Measurements from ENCODE around the gene TMEM53.
"Not testable (repeated sequence)": the region's sequence is repeated elsewhere in the genome, so short reads cannot be mapped to it uniquely, and the experiment has no call there.

TMEM53 gene

DNA sequence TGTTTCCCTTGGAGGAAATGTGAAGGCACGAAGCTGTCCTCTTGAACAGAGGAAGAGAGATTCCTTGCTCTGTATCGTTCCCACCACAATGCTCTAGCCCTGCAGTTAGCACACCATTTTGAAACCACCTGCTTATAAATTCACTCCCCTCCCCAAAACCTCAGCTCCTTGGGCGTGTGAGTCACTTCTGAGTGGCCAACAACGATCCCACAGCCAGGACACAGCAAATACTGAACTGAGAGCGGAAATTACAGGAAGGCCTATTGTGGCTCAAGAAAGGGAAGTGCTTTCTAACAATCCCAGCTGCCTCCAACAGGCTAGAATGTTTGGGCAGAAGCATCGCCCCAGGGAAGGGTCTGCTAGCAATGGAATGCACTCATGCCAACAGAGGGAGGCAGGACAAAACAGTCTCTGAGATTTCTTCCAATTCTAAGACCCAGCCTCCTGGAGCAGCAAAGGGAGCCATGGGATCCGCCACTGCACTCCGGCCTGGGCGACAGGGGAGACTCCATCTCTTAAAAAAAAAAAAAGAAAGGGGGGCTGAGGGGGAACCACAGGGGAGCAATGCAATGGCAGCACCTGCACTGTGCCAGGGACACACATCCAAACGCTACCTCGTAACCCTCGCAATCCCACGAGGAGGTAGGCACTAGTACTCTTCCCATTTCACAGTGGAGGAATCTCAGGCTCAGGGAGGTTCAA lies 1.9 kb downstream of the TMEM53 start:
- H3K4me3 ChIP-seq: peak overlapping the region in 9 of 10 experiments; percentile 16 to 75 (median 60); a peak in 15 of 20 replicates
- peaks cover 0 to 16% (median 0%) of the 10 kb centered on the region in 11 experiments; a peak in 2 of 22 replicates for H4K20me1 ChIP-seq
- H3K9ac ChIP-seq: peak overlapping the region; percentile 31 to 86 (median 83); a peak in 20 of 22 replicates
- peak overlapping the region; percentile 89 to 99 (median 97) for H3K4me2 ChIP-seq
- no peaks in the 10 kb centered on the region for H3K9me3 ChIP-seq (replicated peaks in 1 of 11)
- peak in 3 of 11 experiments; percentile 18 to 76 (median 43); a peak in 4 of 22 replicates for TF ChIP-seq Cebpa-rat (IDR thresholded peaks at IDR 0.05)
- H3K4me1 ChIP-seq: peaks cover 63 to 69% (median 67%) of the 10 kb centered on the region in 10 experiments
- no peaks in the 10 kb centered on the region for H3K27me3 ChIP-seq
- H3K27ac ChIP-seq: peak overlapping the region; percentile 34 to 92 (median 86); a peak in 21 of 22 replicates
- no peaks in the 10 kb centered on the region for H3K36me3 ChIP-seq

DNA sequence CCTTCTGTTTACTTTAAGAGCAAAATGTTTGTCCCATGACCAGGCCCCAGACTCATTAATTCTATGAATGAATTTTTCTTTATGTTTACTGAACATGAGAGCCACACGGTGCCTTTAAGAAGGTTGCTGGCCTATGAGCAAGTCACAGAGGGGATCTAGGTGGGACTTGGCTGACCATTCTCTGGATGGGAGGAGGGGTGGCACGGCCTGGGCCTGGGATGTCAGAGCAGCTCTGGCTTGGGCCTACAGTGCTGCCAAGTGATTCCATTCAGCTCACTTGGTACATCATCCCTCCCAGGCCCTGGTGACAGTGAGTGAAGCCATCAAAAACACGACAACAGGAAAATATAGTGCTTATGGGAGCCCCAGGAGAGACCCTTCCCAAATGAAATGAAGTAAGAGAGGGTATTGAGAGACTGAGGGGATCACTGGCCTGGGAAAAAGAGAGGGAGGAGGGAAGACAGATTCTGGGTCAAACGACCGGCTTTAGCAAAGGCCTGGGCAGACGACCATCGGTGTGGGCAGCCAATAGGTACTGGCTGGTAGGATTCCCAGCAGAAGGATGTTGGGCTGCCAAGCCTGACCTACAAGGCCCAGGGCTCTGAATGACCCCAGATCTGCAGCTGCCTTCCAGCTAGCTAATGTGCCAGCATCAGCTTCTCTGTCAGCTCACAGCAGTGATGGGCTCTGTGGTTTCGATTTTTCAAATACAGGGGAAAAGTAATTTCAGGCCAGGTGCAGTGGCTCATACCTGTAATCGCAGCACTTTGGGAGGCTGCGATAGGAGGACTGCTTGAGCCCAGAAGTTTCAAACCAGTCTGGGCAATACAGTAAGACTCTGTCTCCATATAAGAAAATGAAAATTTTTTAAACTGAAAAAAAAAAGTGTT lies 3.3 kb downstream of the TMEM53 start:
- Histone ChIP-seq H3K27ac (peak overlapping the region in 8 of 11 experiments; percentile 80 to 92 (median 86); a peak in 15 of 22 replicates), H3K36me3 (no peaks in the 10 kb centered on the region), H4K20me1 (peaks cover 0 to 16% (median 0%) of the 10 kb centered on the region in 11 experiments; a peak in 2 of 22 replicates), H3K4me3 (peak overlapping the region in 1 of 10 experiments; percentile 37; a peak in 1 of 20 replicates), H3K9ac (peak overlapping the region in 6 of 11 experiments; percentile 23 to 83 (median 64); a peak in 9 of 22 replicates), H3K4me1 (peaks cover 49 to 55% (median 53%) of the 10 kb centered on the region in 10 experiments), H3K9me3 (replicated peaks in 1 of 11) (no peaks in the 10 kb centered on the region), H3K27me3 (no peaks in the 10 kb centered on the region), H3K4me2 (peak overlapping the region; percentile 89 to 99 (median 97))
- TF ChIP-seq Cebpa-rat (IDR thresholded peaks at IDR 0.05): no peak

DNA sequence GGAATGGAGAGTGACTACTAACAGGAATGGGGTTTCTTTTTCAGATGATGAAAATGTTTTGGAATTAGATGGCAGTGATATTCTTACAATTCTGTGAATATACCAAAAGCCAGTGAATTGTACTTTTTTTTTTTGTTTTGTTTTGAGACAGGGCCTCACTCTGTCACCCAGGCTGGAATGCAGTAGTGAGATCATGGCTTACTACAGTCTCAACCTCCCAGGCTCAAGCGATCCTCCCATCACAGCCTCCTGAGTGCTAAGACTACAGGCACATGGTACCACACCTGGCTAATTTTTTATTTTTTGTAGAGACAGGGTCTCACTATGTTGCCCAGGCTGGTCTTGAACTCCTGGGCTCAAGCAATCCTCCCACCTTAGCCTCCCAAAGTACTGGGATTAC lies 7.6 kb downstream of the TMEM53 start:
- H3K36me3 ChIP-seq; H3K27ac ChIP-seq; H3K27me3 ChIP-seq; H3K9me3 ChIP-seq (replicated peaks in 1 of 11); H3K4me2 ChIP-seq; H4K20me1 ChIP-seq; H3K4me3 ChIP-seq; H3K9ac ChIP-seq: not testable (repeated sequence)
- H3K4me1 ChIP-seq: peaks cover 18 to 29% (median 25%) of the 10 kb centered on the region in 10 experiments

DNA sequence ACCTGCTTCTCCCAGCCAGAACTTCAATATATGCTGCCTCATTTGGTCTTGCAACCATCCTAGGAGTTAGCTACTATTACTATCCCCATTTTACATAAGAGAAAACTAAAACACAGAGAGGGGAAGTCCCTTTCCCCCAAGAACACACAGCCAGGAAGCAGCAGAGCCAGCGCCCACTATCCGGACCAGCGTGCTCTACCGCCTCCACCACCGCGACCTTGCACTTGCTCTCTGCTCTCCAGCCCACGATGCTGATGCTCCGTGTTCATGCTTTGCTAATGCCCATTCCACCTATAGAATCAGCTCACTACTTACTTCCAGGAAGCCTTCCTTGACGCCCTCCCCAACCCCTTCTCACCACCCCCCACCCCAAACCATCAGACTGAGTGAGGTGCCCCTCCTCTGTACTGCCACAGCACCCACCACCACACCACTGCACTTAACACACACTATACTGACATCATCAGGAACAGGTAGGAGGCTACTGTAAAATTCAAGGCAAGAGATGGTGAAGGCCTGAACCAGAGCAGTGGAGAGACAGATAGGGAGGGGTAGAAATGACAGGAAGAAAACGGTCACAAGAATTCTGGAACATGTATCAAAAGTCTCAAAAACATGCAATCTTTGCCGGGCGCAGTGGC lies 9.4 kb downstream of the TMEM53 start:
- H3K36me3 ChIP-seq: no peaks in the 10 kb centered on the region
- peaks cover 4 to 16% (median 8%) of the 10 kb centered on the region in 10 experiments; a peak in 11 of 20 replicates for H3K4me1 ChIP-seq
- H4K20me1 ChIP-seq: peaks cover 0 to 9% (median 0%) of the 10 kb centered on the region in 11 experiments; a peak in 2 of 22 replicates
- H3K27ac ChIP-seq: no peak overlapping the region
- H3K9me3 ChIP-seq (replicated peaks in 1 of 11): no peaks in the 10 kb centered on the region
- no peak overlapping the region for H3K4me3 ChIP-seq
- peak overlapping the region in 7 of 11 experiments; percentile 9 to 69 (median 35); a peak in 7 of 22 replicates for H3K4me2 ChIP-seq
- no peaks in the 10 kb centered on the region for H3K27me3 ChIP-seq
- TF ChIP-seq Cebpa-rat (IDR thresholded peaks at IDR 0.05): no peak
- no peak overlapping the region for H3K9ac ChIP-seq

DNA sequence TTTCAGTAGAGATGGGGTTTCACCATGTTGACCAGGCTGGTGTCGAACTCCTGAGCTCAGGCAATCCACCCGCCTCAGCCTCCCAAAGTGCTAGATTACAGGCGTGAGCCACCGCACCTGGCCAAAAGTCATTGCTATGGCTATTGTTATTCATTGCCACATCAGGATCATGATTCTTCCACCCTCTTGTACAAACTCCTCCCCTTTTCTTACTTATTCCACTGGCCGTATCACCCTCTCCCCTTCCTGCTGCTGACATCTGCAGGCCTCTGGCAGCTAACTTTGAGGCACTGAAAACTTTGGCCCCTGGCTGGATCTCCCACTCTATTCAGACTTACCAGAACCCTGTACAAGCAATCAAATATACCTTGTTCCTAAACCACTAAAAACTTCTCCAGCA lies 10.9 kb downstream of the TMEM53 start:
- no peaks in the 10 kb centered on the region for H3K27me3 ChIP-seq
- peaks cover 0 to 9% (median 0%) of the 10 kb centered on the region in 11 experiments; a peak in 2 of 22 replicates for H4K20me1 ChIP-seq
- H3K9me3 ChIP-seq (replicated peaks in 1 of 11): no peaks in the 10 kb centered on the region
- H3K36me3 ChIP-seq: peaks cover 0 to 7% (median 0%) of the 10 kb centered on the region in 11 experiments; a peak in 2 of 22 replicates
- peaks cover 4 to 16% (median 8%) of the 10 kb centered on the region in 10 experiments; a peak in 11 of 20 replicates for H3K4me1 ChIP-seq
- H3K27ac ChIP-seq: no peak overlapping the region
- H3K4me2 ChIP-seq: no peak overlapping the region
- no peak overlapping the region for H3K4me3 ChIP-seq
- TF ChIP-seq Cebpa-rat (IDR thresholded peaks at IDR 0.05): no peak
- H3K9ac ChIP-seq: no peak overlapping the region

DNA sequence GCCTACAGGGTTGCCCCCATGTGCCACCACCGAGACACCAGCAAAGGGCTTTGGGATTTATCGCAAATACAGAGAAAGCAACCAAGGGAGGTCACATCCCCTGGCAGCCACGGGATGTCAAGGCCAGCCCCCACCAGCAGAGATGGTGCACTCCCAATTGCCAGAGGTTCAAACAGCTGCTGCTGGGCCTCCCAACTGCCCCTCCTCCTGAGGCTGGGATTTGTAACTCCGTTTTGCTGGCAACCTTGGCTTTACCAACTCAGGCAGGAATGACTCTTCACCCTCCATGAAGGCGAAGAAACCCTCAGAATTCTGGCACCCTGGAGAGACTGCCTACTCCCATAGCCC lies 11.6 kb downstream of the TMEM53 start:
- TF ChIP-seq Cebpa-rat (IDR thresholded peaks at IDR 0.05): no peak
- H3K27ac ChIP-seq: no peak overlapping the region
- no peaks in the 10 kb centered on the region for H3K9me3 ChIP-seq (replicated peaks in 1 of 11)

DNA sequence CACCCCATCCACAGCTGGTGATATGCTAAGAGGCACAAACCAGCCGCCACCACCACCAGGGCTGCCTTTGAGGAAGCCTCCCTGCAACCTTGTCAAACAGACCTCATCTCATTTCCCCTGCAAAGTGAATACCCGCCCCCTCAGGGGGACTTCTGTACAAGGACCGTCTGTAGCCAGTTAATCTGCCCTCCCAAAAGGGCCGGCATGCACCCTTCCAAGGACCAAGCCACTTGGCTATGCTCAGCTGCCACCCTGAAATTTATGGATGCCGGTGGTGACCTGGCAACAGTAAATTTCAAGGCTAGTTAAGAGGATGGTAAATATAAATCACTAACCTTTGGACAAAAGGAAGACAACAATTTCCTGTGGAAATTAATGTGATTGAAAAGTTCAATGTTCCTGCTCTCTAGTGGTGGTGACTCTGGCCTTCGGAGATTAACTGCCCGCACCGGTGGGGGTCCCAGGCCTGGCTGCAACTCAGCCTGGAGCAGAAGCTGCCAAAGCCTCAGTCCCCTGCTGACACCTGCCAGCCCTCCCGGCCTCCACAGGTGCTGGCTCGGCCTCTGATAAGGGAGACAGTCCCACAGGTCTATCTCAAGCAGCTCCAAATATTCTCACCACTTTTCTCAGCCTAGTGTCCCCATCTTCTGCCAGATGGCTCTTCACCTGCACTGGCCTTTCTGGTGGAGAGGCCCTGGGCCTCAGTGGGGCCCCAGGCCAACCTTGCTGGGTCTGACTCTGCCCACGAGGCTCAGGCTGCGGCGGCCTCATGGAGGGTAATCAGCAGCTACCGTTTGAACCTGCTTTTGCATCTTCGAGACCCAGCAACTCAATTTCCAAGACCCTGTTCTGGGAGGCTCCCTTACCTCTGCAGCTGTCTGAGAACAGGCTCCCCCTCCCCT lies 12.2 kb downstream of the TMEM53 start:
- Histone ChIP-seq H3K4me3 (no peak overlapping the region), H4K20me1 (peaks cover 0 to 9% (median 0%) of the 10 kb centered on the region in 11 experiments; a peak in 2 of 22 replicates), H3K36me3 (peaks cover 0 to 7% (median 0%) of the 10 kb centered on the region in 11 experiments; a peak in 2 of 22 replicates), H3K27me3 (no peaks in the 10 kb centered on the region), H3K4me1 (peaks cover 4 to 16% (median 8%) of the 10 kb centered on the region in 10 experiments; a peak in 11 of 20 replicates), H3K27ac (no peak overlapping the region), H3K4me2 (peak overlapping the region in 1 of 11 experiments; percentile 1; a peak in 1 of 22 replicates), H3K9me3 (replicated peaks in 1 of 11) (no peaks in the 10 kb centered on the region), H3K9ac (no peak overlapping the region)
- TF ChIP-seq Cebpa-rat (IDR thresholded peaks at IDR 0.05): no peak

More for the DNA sequence above, 11.6 kb downstream of the TMEM53 start:
- Histone ChIP-seq H3K4me3 (no peak overlapping the region), H3K27me3 (no peaks in the 10 kb centered on the region), H3K36me3 (peaks cover 0 to 7% (median 0%) of the 10 kb centered on the region in 11 experiments; a peak in 2 of 22 replicates), H3K9ac (no peak overlapping the region), H3K4me1 (peaks cover 4 to 16% (median 8%) of the 10 kb centered on the region in 10 experiments; a peak in 11 of 20 replicates), H4K20me1 (peaks cover 0 to 9% (median 0%) of the 10 kb centered on the region in 11 experiments; a peak in 2 of 22 replicates), H3K4me2 (no peak overlapping the region)

DNA sequence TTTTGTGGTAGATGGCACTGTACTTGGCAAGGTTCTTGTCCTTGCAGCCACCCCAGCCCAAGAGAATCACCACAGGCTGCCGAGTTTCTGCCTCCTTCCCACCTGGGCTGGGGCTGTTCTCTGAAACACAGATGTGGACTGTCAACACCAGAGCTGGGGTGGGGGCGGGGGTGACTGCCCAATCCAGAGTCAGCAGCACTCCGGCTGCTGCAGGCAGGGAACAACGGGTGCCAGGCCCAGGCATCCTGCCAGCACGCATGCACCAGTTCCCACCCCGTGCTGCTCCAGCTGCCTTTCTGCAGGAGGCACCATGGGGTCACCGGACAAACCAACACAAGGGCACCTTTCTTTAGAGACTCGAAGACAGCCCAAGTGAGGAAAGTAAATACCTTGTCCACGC lies 14.1 kb downstream of the TMEM53 start:
- TF ChIP-seq Cebpa-rat (IDR thresholded peaks at IDR 0.05): no peak
- H3K27ac ChIP-seq: no peak overlapping the region

More for the DNA sequence above, 14.1 kb downstream of the TMEM53 start:
- H3K4me1 ChIP-seq: peaks cover 4 to 16% (median 8%) of the 10 kb centered on the region in 10 experiments; a peak in 11 of 20 replicates
- peaks cover 0 to 7% (median 0%) of the 10 kb centered on the region in 11 experiments; a peak in 3 of 22 replicates for H3K36me3 ChIP-seq
- peaks cover 0 to 12% (median 0%) of the 10 kb centered on the region in 11 experiments; a peak in 3 of 22 replicates for H4K20me1 ChIP-seq
- H3K27me3 ChIP-seq: no peaks in the 10 kb centered on the region
- H3K4me3 ChIP-seq: no peak overlapping the region
- H3K9ac ChIP-seq: no peak overlapping the region
- H3K9me3 ChIP-seq (replicated peaks in 1 of 11): no peaks in the 10 kb centered on the region
- no peak overlapping the region for H3K4me2 ChIP-seq
